Measurements from ENCODE around the gene CACNA2D3.
"Not testable (repeated sequence)": the region's sequence is repeated elsewhere in the genome, so short reads cannot be mapped to it uniquely, and the experiment has no call there.

CACNA2D3 gene

DNA sequence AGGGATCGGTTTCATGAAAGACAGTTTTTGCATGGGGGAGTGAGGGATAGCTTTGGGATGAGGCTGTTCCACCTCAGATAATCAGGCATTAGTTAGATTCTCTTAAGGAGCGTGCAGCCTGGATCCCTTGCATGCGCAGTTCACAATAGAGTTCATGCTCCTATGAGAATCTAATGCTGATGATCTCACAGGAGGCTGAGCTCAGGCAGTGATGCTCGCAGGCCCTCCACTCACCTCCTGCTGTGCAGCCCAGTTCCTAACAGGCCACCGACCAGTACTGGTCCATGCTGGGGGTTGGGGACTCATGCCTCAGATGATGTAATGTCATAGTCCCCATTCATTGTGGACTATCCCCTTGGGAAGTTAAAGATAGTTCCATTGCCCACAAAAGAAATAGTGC lies 255.8 kb downstream of the CACNA2D3 start:
- no peak for DNase-seq

DNA sequence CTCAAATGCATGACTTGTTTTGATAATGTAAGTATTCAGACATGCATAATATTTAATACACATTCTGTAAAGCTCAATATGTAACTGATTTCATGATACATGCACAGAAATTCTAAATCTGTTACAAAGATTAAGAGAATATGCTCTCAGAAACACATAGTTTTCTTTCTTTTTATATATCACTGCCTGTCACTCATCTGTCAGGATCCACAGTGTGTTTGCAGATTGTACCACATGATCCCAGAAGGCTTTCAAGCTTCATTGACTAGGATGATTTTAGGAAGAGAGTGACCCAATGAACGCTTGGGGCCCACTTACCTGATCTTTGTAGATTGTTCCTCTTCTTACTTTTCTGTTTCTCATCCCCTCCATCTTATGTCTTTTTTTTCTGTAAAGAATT lies 261.9 kb downstream of the CACNA2D3 start:
- no peak for DNase-seq

GRCh38 chr3:54390582-54390981 lies 268.2 kb downstream of the CACNA2D3 start:
- no peak for DNase-seq

DNA sequence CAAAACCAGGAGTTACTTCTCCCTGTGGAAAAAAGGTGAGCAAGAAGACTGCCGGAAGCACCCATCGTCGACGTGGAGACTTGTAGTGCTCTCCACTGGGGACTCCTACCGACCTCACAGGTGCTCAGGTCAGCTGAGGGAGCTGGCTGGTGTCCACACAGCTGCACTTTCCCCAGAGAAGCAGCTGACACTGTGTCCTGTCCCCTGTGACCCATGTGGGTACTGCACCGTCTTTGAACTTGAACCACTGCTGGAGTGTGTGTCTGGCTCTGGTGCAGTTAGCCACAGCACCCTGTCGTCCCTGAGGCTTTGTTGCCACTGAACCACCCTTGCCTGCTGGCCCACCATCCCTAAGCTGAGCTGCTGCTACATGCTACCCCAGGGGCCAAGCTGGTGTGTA lies 270.8 kb downstream of the CACNA2D3 start:
- DNase-seq: no peak

DNA sequence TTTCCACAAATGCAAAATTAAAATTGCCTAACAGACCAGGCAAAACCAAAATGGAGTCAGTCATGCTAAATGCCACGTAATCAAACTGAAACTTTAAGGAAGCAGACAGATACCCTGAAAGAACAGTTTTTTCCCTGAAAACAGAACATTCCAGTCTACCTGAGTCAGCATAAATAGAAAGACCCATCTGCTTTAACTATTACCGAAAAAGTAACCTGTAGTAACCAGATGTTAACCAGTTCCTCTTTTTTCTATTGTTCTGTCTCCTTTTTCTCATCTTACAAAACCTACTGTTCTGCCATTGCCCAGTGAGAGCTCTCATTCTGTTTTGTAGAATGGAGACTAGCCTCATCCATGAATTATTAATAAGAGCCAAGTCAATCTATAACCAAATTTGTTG lies 286.0 kb downstream of the CACNA2D3 start:
- no peak for DNase-seq

- DNase-seq: no peak
Observed at GRCh38 chr3:54421943-54422342, 299.6 kb downstream of the CACNA2D3 start.

DNA sequence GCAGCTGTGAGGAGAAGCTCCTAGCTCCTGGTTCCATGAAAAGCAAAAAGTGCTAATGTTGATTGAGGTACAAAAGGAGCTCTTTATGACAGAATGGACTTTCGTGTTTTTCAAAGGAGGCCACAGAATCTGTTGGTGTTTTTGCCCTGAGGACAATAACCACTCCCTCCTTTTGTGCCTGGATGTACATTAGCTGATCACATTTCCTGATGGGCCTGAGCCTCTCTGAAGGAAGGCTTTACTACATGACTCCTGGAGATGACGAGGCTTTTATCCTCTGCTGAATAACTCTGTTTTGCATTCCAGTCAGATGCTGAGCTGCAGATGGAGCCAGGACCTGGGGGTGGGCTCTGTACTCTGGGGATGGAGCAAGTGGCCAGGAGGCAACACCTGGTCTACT lies 301.9 kb downstream of the CACNA2D3 start:
- DNase-seq: no peak

DNA sequence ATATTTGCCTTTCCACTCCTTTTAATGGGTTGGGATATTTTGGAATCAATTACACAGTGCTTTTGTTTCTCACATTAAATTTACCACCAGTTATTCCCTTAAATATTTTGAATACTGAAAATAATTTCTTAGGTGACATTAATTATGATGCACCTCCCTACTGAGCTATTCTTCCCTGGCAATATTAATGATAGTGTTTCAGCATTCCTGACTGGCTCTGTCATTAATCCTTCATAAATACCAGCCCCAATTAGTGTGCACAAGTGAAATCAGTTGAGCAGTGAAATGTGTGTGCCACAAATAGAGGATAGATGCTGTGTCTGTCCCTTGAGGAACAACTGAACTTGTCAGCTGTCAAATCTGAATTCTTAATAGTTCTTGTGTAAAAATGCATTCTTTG lies 304.0 kb downstream of the CACNA2D3 start:
- DNase-seq: no peak

GRCh38 chr3:54427501-54427900 lies 305.1 kb downstream of the CACNA2D3 start:
- no peak for DNase-seq

DNA sequence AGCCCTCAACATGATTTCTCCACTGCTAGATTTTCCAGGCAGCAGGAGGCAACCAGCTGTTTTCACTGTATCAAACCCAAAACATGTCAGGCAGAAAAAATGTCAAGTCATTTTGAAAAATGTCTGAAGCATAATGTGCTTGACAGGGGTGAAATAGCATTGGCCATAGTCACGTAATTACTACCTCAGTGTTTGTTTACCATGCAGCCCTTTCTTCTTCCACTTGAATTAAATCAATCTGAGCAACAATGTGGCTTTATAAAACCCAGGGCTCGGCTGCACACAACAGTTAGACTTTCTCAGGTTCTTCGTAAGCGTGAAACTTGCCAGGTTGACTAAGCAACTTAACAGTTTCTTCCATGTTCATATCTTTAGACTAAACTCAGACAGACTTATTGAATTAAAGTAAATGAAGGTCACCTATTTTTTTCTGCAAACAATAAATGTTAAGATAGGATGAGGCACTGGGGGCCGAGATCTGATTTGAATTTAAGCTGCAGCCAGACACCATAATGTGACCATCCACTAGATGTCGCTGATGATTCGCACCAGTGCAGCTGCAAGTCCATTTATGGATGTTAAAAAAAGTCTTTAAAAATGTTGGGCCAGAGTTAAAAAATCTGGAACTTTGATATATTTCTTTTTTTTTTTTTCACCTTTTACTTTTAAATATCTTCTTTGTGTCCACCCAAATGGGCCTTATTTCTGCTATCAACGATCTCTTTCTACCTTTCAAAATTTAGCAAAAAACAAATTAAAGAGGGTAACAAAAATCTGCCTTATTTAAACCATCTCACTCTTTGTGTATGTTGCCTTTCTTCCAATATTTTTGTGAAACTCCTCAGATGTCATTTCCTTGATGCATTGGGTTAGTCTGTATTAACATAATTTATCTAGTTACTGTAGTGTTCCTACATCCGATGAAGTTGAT lies 305.9 kb downstream of the CACNA2D3 start:
- DNase-seq: peak; percentile 29

DNA sequence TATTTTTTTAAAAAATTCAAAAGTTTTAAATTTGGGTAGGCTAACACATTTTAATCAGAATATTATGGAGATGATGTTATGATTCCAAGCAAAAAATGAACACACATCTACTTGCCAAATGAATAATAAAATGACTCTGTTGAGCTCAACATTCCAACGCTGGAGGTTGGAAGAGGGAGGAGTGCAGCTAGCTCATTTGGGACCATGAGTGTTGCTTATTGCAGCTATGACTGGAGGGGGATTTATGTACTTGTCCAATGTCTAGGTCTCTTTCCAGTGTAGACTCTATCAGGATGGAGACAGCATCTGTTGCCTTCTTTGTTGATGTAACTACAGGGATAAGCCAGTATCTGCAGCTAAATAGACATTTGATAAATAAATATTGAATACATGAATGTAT lies 310.6 kb downstream of the CACNA2D3 start:
- DNase-seq: no peak

- DNase-seq: no peak
Observed at GRCh38 chr3:54433846-54434245, 311.5 kb downstream of the CACNA2D3 start.

- DNase-seq: no peak
Observed at GRCh38 chr3:54434756-54435155, 312.4 kb downstream of the CACNA2D3 start.

DNA sequence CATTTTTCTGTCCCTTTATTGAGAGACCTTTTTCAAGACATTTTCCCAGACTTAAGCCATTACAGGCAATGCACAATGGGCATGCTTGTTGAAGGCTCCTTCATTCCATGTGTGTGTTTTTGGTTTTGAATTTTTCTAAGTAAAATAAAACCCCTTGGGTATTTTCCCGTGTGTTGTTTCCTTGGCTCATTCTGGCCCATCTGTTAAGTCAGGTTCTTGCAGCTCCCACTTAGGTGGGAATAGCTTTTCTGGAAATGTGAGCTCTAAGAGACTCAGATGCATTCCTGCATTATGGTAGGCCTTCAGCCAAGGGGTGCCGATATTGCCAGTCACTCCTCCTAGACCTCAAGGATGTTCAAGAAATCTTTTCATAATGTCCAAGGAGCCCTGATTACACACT lies 314.9 kb downstream of the CACNA2D3 start:
- no peak for DNase-seq

- DNase-seq: no peak
Observed at GRCh38 chr3:54443561-54444161, 321.3 kb downstream of the CACNA2D3 start.

GRCh38 chr3:54445630-54446029 lies 323.3 kb downstream of the CACNA2D3 start:
- DNase-seq: no peak

GRCh38 chr3:54447427-54447826 lies 325.1 kb downstream of the CACNA2D3 start:
- DNase-seq: no peak

DNA sequence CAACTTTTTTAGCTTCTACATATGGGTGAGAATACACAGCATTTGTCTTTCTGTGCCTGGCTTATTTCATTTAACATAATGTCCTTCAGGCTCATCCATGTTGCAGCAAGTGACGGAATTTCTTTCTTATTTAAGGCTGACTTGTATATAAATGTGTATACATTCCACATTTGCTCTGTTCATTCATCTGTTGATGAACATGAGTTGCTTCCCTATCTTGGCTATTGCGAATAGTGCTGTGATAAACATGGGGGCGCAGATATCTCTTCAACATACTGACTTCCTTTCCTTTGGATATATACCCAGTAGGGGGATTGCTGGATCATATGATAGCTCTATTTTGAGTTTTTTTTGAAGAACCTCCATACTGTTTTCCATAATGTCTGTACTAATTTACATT lies 332.5 kb downstream of the CACNA2D3 start:
- no peak for DNase-seq

GRCh38 chr3:54458357-54458756 lies 336.0 kb downstream of the CACNA2D3 start:
- DNase-seq: no peak

GRCh38 chr3:54464554-54464953 lies 342.2 kb downstream of the CACNA2D3 start:
- not testable (repeated sequence) for DNase-seq

DNA sequence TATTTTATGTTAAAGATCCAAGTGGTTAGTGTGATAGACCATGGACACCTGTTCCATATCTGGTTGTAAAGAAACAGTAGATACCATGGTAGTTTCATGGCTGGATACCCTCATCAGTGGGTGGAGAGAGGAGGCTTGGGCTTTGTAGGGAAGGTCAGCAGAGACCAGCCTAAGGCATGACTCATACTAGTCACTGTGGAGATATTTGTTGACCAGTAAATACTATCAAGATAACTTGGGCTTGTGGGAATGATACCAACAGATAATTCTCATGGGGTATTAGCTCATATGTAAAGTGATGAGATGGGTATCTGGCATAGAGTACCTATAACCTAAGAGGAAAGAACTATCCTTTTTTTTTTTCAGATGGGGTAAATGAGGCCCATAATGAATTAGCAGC lies 354.5 kb downstream of the CACNA2D3 start:
- DNase-seq: no peak

DNA sequence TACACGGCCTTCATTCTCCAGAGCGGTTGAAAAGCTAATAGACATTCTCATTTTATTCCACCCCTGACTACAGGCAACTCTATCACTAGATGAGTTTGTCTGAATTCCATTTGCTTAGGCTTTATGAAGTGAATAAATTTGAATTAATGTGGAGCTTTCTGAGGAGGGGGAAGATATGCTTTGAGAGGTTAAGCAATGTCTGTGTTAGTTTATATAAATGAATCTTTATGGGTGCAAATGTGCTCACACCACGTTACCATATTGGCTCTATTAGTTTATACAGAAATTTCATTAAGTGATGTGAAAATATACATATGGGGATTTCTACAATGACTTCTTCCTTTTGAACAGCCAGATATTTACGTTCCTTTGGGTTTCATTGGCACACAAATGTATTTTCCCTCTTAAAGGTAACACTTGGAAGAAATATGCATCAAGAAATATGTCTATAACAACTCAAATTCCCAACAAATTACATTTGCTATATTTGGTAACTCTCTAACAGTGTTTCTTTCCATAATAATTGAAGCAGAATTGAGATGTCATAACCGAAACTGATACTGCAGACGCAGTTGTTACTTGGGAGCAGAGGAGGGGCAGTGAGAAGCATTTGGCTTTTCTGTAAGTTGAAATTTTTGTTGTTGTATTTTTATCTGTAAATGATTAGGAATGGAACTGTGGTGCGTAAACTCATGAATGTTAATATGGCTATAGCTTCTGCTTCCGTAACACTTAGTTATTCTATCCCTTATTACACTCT lies 359.4 kb downstream of the CACNA2D3 start:
- no peak for DNase-seq

DNA sequence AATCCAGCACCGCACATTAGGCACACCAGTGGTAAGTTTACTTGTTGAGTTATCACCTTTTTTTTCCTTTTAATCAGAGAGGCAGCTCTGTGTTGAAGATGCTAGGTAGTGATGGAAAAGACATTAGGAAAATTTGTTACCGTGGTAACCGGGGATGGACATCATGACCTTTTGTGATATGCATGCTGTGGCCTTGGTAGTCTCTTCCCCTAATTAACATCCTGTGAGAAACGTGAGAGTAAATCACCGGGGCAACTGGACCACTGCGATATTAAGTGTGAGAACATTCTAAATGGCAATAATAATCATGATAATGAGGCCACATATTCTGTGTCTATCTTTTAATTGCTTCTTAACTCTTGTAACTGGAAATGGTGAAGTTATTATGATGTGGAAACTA lies 362.0 kb downstream of the CACNA2D3 start:
- DNase-seq: no peak

DNA sequence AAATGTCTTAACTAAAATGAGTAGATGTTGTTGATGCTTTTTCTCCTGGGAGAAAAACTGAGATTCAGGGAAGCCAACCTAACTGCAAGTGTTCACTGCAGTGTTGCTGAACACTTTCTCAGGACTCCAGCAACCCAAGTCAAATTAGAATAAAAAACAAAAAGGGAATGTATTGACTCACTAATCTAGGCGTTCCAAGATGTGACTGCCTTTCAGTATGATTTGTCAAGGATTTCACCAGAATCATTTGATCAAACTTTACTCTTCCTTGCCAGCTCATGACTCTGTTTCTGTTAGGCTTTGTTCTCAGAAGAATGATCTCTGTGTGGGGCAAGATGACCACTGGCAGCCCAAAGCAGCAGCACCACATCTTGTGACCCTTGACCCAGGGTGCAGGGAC lies 364.0 kb downstream of the CACNA2D3 start:
- no peak for DNase-seq
